Measurements from ENCODE around the gene UBAP1.
A peak's percentile ranks its signal among the peaks of the same experiment; 100 is the strongest.

DNA sequence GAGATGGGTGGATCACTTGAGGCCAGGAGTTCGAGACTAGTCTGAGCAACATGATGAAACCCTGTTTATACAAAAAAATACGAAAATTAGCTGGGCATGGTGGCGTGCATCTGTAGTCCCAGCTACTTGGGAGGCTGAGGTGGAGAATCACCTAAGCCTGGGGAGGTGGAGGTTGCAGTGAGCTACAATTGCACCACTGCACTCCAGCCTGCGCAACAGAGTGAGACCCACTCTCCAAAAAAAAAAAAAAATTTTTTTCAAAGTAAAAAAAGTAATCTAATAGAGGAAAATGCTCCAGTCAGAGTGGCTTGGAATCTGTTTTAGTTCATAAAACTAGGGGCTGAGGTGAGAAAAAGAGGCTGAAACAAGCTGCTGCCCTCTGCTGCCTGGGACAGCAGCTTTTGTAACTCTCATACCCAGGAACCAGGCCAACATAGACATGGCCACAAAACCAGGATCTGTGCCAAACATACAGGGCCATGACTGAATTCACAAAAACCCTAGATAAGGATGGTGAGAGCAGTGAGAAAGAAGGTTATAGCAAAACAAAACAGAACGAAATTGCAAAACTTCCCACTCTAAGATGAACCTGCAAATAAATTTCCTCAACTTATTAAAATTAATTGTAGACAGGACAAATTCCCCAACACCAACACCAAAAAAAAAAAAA lies 39.2 kb upstream of the UBAP1 start:
- TF ChIP-seq ZNF174 (tag by site-specific recombination; IDR thresholded peaks at IDR 0.05) (no peak), ZNF404 (tag by site-specific recombination; IDR thresholded peaks at IDR 0.05) (no peak), ZNF274 (IDR thresholded peaks at IDR 0.05; ENCODE audit: low read length) (no peak), ZNF274 (tag by site-specific recombination; IDR thresholded peaks at IDR 0.05; ENCODE audit: borderline replicate concordance) (no peak), HOXA7 (CRISPR knock-in tag; IDR thresholded peaks at IDR 0.05; ENCODE audit: borderline replicate concordance) (no peak), ZNF146 (tag by site-specific recombination; IDR thresholded peaks at IDR 0.05) (no peak), ZNF121 (tag by site-specific recombination; IDR thresholded peaks at IDR 0.05) (no peak)
- TF ChIP-seq, protein P1, sequence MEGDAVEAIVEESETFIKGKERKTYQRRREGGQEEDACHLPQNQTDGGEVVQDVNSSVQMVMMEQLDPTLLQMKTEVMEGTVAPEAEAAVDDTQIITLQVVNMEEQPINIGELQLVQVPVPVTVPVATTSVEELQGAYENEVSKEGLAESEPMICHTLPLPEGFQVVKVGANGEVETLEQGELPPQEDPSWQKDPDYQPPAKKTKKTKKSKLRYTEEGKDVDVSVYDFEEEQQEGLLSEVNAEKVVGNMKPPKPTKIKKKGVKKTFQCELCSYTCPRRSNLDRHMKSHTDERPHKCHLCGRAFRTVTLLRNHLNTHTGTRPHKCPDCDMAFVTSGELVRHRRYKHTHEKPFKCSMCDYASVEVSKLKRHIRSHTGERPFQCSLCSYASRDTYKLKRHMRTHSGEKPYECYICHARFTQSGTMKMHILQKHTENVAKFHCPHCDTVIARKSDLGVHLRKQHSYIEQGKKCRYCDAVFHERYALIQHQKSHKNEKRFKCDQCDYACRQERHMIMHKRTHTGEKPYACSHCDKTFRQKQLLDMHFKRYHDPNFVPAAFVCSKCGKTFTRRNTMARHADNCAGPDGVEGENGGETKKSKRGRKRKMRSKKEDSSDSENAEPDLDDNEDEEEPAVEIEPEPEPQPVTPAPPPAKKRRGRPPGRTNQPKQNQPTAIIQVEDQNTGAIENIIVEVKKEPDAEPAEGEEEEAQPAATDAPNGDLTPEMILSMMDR (tag by site-specific recombination; IDR thresholded peaks at IDR 0.05): peak; percentile 49; the same call in 1 of the 2 replicates

Measured in HEK293 (cell line).